Parathyroid adenoma (tissue), 2 donors: Measurements from ENCODE around the gene SPATA13.

Experiments used
- H2AFZ ChIP-seq: fragments of 300-600 bp; sonication (generic); one replicate; pipeline ENCODE4 v1.7.0; 2017; ENCODE audit warnings: antibody characterized with exemption, mild to moderate bottlenecking
- H3K27ac ChIP-seq: fragments of 300-600 bp; sonication (generic); one replicate; pipeline ENCODE4 v1.7.0; 2017
- H3K27me3 ChIP-seq: fragments of 300-600 bp; sonication (generic); one replicate; pipeline ENCODE4 v1.7.0; 2017; ENCODE audit warnings: low read length; ENCODE audit not compliant: control insufficient read depth, insufficient read depth
- H3K36me3 ChIP-seq: fragments of 300-600 bp; sonication (generic); one replicate; pipeline ENCODE4 v1.7.0; 2017; ENCODE audit warnings: low read length; ENCODE audit not compliant: control insufficient read depth, insufficient read depth
- H3K4me1 ChIP-seq: fragments of 300-600 bp; sonication (generic); one replicate; pipeline ENCODE4 v1.7.0; 2017; ENCODE audit warnings: control low read depth
- H3K4me2 ChIP-seq: fragments of 300-600 bp; sonication (generic); one replicate; pipeline ENCODE4 v1.7.0; 2017; ENCODE audit warnings: low read length
- H3K4me3 ChIP-seq: fragments of 300-600 bp; sonication (generic); one replicate; pipeline ENCODE4 v1.7.0; 2017; ENCODE audit warnings: low read depth, low read length
- H3K79me2 ChIP-seq: fragments of 300-600 bp; sonication (generic); one replicate; pipeline ENCODE4 v1.7.0; 2017; ENCODE audit warnings: control low read depth
- H3K9ac ChIP-seq: fragments of 300-600 bp; sonication (generic); one replicate; pipeline ENCODE4 v1.7.0; 2017; ENCODE audit warnings: mild to moderate bottlenecking
- H3K9me3 ChIP-seq: fragments of 300-600 bp; sonication (generic); one replicate; pipeline ENCODE4 v1.7.0; 2017; ENCODE audit warnings: low read length; ENCODE audit not compliant: control insufficient read depth
- TF ChIP-seq, protein P1 (sequence below): fragments of 300-600 bp; sonication (generic); IDR thresholded peaks from one replicate; pipeline ENCODE4 v1.7.0; 2017; ENCODE audit warnings: antibody characterized with exemption, mild to moderate bottlenecking
- donor health status: primary hyperparathyroidism.

Gene SPATA13

DNA sequence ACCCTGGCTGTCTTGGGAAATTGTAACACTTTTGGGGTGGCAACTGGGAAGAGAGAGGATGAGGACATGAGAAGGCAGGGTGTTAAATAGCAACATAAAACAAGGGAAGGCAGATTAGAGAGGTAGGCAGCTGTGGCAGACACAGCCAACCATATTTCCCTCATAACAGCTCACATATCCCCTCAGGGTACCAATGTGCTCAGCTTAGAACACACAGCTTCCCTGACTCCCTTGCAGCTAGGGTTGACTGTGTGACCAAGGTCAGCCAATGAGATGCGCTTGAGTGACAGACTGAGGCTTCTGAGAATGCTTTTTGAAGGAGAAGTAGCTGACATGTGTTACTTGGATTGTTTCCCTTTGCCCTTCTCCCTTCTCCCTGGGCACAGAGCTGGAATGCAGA is 28.8 kb upstream of the SPATA13 start:
- H2AFZ ChIP-seq, result no peak overlapping the region
- no peaks in the 10 kb centered on the region for H3K9me3 ChIP-seq
- no peak overlapping the region for H3K27ac ChIP-seq
- TF ChIP-seq, protein P1, sequence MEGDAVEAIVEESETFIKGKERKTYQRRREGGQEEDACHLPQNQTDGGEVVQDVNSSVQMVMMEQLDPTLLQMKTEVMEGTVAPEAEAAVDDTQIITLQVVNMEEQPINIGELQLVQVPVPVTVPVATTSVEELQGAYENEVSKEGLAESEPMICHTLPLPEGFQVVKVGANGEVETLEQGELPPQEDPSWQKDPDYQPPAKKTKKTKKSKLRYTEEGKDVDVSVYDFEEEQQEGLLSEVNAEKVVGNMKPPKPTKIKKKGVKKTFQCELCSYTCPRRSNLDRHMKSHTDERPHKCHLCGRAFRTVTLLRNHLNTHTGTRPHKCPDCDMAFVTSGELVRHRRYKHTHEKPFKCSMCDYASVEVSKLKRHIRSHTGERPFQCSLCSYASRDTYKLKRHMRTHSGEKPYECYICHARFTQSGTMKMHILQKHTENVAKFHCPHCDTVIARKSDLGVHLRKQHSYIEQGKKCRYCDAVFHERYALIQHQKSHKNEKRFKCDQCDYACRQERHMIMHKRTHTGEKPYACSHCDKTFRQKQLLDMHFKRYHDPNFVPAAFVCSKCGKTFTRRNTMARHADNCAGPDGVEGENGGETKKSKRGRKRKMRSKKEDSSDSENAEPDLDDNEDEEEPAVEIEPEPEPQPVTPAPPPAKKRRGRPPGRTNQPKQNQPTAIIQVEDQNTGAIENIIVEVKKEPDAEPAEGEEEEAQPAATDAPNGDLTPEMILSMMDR, result no peak
- no peak overlapping the region for H3K9ac ChIP-seq
- H3K4me1 ChIP-seq, result no peaks in the 10 kb centered on the region
- H3K79me2 ChIP-seq, result no peaks in the 10 kb centered on the region
- H3K4me3 ChIP-seq, result no peak overlapping the region
- H3K4me2 ChIP-seq, result no peak overlapping the region
- H3K36me3 ChIP-seq, result no peaks in the 10 kb centered on the region
- no peaks in the 10 kb centered on the region for H3K27me3 ChIP-seq

DNA sequence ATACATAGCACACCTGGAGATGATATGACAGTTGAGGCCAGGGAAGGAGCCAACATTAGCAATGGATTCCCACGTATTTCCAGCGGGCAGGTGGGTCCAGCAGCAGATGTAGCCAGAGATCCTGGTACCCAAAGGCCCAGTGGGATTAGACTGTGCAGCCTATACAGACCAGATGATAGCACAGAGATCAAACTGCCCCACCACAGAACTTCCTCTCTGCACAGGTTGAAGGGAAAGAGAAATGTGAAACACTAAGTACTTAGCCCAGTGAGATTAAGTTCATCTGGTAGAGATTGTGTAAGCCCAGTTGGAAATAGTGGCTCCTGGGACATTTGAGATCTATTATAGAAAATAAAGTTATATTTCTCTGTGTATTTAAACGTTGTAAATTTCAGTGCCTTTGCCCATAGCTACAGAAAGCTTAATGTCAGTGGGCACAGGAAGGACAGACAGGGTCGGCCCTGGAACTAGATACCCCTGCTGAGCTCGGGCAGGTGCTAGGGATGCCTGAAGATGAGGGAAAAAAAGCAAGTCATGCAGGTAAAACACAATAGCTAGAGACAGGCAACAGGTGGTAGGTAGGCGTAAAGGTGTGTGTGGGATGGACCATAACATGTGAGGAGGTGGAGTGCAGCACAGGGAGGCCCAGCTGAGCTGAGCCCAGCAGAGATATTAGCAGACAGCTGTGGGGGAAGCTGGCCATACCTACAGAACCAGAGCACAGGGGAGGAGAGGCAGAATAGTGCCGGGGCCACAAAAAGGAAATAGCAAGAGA is 27.3 kb upstream of the SPATA13 start:
- TF ChIP-seq, protein P1, result no peak
- H3K4me2 ChIP-seq, result no peak overlapping the region
- H3K36me3 ChIP-seq, result no peaks in the 10 kb centered on the region
- no peak overlapping the region for H3K9ac ChIP-seq
- H3K27me3 ChIP-seq, result no peaks in the 10 kb centered on the region
- no peaks in the 10 kb centered on the region for H3K9me3 ChIP-seq
- H3K4me3 ChIP-seq, result no peak overlapping the region
- H2AFZ ChIP-seq, result no peak overlapping the region
- no peak overlapping the region for H3K27ac ChIP-seq
- H3K4me1 ChIP-seq, result no peaks in the 10 kb centered on the region
- no peaks in the 10 kb centered on the region for H3K79me2 ChIP-seq

GRCh38 chr13:24134231-24134630 is 26.3 kb upstream of the SPATA13 start:
- Histone ChIP-seq H3K9ac (no peak overlapping the region), H3K36me3 (no peaks in the 10 kb centered on the region), H3K27ac (no peak overlapping the region), H3K4me2 (no peak overlapping the region), H3K27me3 (no peaks in the 10 kb centered on the region), H3K4me3 (no peak overlapping the region), H2AFZ (no peak overlapping the region), H3K9me3 (no peaks in the 10 kb centered on the region), H3K79me2 (no peaks in the 10 kb centered on the region), H3K4me1 (no peaks in the 10 kb centered on the region)
- TF ChIP-seq, protein P1, result no peak

DNA sequence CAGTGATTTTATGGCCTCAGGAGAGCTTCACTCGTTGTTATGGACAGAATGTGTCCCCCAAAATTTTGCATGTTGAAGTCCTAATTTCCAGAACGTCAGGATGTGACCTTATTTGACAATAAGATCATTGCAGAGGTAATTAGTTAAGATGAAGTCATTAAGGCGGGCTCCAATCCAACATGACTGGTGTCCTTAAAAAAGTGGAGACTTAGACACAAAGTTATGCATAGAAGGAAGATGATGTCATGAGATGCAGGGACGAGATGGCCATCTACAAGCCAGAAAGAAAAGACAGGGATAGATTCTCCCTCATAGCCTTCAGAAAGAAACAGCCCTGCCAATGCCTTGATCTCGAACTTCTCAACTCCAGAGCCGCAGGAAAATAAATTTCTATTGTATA is 25.8 kb upstream of the SPATA13 start:
- Histone ChIP-seq H3K27me3 (no peaks in the 10 kb centered on the region), H3K4me1 (no peaks in the 10 kb centered on the region), H3K36me3 (no peaks in the 10 kb centered on the region), H3K4me3 (no peak overlapping the region), H3K4me2 (no peak overlapping the region), H2AFZ (no peak overlapping the region), H3K9me3 (no peaks in the 10 kb centered on the region), H3K9ac (no peak overlapping the region), H3K79me2 (no peaks in the 10 kb centered on the region), H3K27ac (no peak overlapping the region)
- TF ChIP-seq, protein P1, result no peak
